Endodermal cell (in vitro differentiated cells): Measurements from ENCODE around the gene GIT1. TPM values are rescaled to one million over a fixed set of nuclear protein-coding genes. Genes with fewer than 3 reads are reported as not detected.

Experiments used
- DNase-seq: peaks from one replicate; pipeline ENCODE4 v3.0.0-alpha.2; 2017
- H3K27ac ChIP-seq: 2 replicates; pipeline ENCODE4 v1.5.1; 2013; ENCODE audit warnings: mild to moderate bottlenecking, low read depth, low read length, moderate library complexity
- H3K27me3 ChIP-seq: 2 replicates; pipeline ENCODE4 v1.6.1; 2013; ENCODE audit warnings: mild to moderate bottlenecking, low read length, moderate library complexity; ENCODE audit not compliant: insufficient read depth, control insufficient read depth, poor library complexity, severe bottlenecking
- H3K36me3 ChIP-seq: 2 replicates; pipeline ENCODE4 v1.7.0; 2013; ENCODE audit warnings: mild to moderate bottlenecking, low read length, moderate library complexity; ENCODE audit not compliant: control insufficient read depth, insufficient read depth
- H3K4me1 ChIP-seq: one replicate; pipeline ENCODE4 v1.7.0; 2013; ENCODE audit warnings: low read length; ENCODE audit not compliant: control insufficient read depth, insufficient read depth
- H3K4me3 ChIP-seq: 2 replicates; pipeline ENCODE4 v1.5.1; 2013; ENCODE audit warnings: mild to moderate bottlenecking, low read length, moderate library complexity
- H3K9ac ChIP-seq: 2 replicates; pipeline ENCODE4 v1.6.1; 2013; ENCODE audit warnings: mild to moderate bottlenecking, low read length, moderate library complexity; ENCODE audit not compliant: poor library complexity, severe bottlenecking; ENCODE audit errors: extremely low read depth
- H3K9me3 ChIP-seq: 2 replicates; pipeline ENCODE4 v1.6.1; 2013; ENCODE audit warnings: mild to moderate bottlenecking, low read length, moderate library complexity; ENCODE audit not compliant: control insufficient read depth
- H3K27ac Mint-ChIP-seq: 2 replicates; pipeline ENCODE4 v1.8.0; 2020; ENCODE audit warnings: mixed read lengths
- H3K27me3 Mint-ChIP-seq: 2 replicates; pipeline ENCODE4 v1.8.0; 2021; ENCODE audit warnings: mild to moderate bottlenecking, mixed read lengths; ENCODE audit not compliant: insufficient read depth
- H3K36me3 Mint-ChIP-seq: 2 replicates; pipeline ENCODE4 v1.8.0; 2020; ENCODE audit warnings: low read depth, mixed read lengths
- H3K4me1 Mint-ChIP-seq: 2 replicates; pipeline ENCODE4 v1.8.0; 2020; ENCODE audit warnings: mixed read lengths
- H3K4me3 Mint-ChIP-seq: 2 replicates; pipeline ENCODE4 v1.8.0; 2020; ENCODE audit warnings: mild to moderate bottlenecking, moderate library complexity, mixed read lengths
- H3K9me3 Mint-ChIP-seq: 2 replicates; pipeline ENCODE4 v1.8.0; 2020; ENCODE audit warnings: mild to moderate bottlenecking, mixed read lengths
- WGBS, 2 experiments: methylation state at CpG; one replicate each; pipeline versions ENCODE4 v1.1.5 to v1.1.7; 2013; ENCODE audit warnings: missing lambda C conversion rate in 2 of 2, mixed read lengths in 1 of 2; ENCODE audit not compliant: insufficient coverage in 1 of 2, insufficient read length in 1 of 2; 5-methylcytosine and 5-hydroxymethylcytosine counted together
- total RNA-seq, 2 donors: library from RNA; stranded (reverse); fragmentation: NEBNext Ultra II Directional in 1 of 2; extraction: Animal tissue kit (Norgen Biotek cat#: 25700) in 1 of 2; gene quantifications; 2 replicates in 1 of 2; 3 replicates in 1 of 2; pipeline ENCODE4 v1.2.1, GENCODE V29; 2021
- TF ChIP-seq, protein P1 (sequence below): fragments of 200-600 bp; sonication (generic); conservative IDR thresholded peaks from 2 replicates; pipeline ENCODE4 v1.5.0; 2021; ENCODE audit warnings: antibody characterized with exemption, mild to moderate bottlenecking

The GIT1 gene
- total RNA-seq, 2 donors from 2014 or later = 45.0 to 61.8 TPM

DNA sequence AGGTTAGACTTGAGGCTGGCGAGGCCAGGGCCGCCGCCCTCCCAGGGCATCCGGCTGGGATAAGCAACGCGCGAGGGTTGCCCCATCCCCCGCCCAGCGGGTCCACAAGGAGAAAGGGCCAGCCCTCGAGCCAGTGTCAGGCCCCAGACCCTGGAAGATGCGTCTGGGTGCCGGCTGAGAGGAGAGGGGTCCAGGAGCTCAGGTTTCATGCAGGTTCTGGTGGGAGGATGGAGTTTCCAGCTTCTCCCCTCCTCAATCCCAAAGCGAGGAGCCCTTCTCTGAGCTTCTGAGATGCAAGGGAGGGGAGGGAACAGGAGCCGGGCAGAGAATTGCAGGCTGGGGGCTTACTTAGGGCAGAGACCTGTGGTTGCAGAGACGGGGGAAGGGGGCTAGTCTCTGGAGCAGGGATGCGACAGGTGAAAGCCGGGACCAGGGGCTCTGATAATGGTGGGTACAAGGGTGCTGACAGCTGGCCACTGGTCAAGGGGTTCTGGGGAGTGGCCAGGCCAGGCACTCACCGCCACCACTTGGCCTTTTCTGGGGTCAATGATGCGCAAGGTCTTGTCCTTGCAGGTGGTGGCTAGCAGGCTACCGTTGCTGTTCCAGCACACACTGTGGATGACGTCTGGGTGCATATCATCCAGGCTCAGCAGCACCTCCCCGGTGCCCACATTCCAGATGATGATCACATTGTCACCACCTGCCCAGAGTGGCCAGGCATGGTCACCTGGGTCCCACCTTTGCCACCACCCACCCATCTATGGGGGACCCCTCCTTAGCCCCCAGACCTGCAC lies 29.0 kb upstream of the GIT1 start:
- peaks cover 6% of the 10 kb centered on the region for H3K4me1 Mint-ChIP-seq
- H3K4me3 ChIP-seq = no peak overlapping the region

DNA sequence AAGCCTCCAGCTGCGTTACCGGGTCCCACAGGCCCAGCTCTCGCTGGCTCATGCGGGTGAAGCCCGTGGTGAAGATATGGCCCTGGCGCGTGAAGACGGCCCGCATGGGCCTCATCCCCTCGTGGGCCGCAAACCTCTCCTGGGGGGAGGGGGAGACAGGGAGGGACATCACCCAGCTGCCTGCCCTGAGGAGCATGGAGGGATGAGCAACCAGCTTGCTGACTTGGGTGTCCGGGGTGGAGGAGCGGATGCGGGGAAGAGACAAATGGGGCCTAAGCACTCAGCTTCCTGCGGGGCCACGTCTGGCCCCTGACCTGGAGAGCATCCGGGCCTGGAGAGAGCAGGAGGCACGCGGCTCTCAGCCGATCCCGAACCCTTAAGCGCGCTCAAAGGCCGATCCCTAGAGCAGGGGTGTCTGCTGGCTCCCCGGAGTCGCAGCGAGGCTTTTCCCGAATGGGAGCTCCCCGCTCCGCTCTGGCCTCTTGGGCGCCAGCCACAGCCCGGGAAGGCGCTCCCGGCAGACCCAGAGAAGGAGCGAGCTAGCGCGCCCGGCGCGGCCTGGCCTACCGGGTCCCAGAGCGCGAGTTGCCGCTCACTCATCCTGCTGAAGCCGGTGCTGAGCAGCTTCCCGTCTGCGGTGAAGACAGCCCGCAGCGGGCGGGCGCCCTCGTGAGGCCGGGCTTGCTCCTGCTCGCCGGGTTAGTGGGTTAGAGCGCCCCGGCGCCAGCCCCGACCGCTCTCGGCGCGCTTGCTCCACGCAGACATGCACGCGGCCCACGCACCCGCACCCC lies 28.2 kb upstream of the GIT1 start:
- Histone ChIP-seq H3K4me3 (no peak overlapping the region), H3K4me1 (no peaks in the 10 kb centered on the region), H3K9ac (no peak overlapping the region), H3K9me3 (no peaks in the 10 kb centered on the region), H3K36me3 (no peaks in the 10 kb centered on the region), H3K27me3 (peaks cover 97% of the 10 kb centered on the region), H3K27ac (no peak overlapping the region)
- peaks cover 97% of the 10 kb centered on the region for H3K27me3 Mint-ChIP-seq
- no peak overlapping the region for H3K4me3 Mint-ChIP-seq
- H3K9me3 Mint-ChIP-seq = no peaks in the 10 kb centered on the region
- peak; percentile 96 for DNase-seq
- H3K36me3 Mint-ChIP-seq = no peaks in the 10 kb centered on the region
- no peak overlapping the region for H3K27ac Mint-ChIP-seq
- TF ChIP-seq, protein P1, sequence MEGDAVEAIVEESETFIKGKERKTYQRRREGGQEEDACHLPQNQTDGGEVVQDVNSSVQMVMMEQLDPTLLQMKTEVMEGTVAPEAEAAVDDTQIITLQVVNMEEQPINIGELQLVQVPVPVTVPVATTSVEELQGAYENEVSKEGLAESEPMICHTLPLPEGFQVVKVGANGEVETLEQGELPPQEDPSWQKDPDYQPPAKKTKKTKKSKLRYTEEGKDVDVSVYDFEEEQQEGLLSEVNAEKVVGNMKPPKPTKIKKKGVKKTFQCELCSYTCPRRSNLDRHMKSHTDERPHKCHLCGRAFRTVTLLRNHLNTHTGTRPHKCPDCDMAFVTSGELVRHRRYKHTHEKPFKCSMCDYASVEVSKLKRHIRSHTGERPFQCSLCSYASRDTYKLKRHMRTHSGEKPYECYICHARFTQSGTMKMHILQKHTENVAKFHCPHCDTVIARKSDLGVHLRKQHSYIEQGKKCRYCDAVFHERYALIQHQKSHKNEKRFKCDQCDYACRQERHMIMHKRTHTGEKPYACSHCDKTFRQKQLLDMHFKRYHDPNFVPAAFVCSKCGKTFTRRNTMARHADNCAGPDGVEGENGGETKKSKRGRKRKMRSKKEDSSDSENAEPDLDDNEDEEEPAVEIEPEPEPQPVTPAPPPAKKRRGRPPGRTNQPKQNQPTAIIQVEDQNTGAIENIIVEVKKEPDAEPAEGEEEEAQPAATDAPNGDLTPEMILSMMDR = peak; percentile 89
- peaks cover 2% of the 10 kb centered on the region for H3K4me1 Mint-ChIP-seq
- WGBS, 2 experiments = 22 to 28% methylated on average over 46 to 68 of the region's 68 CpGs

More for the DNA sequence above, 29.0 kb upstream of the GIT1 start:
- no peaks in the 10 kb centered on the region for H3K36me3 ChIP-seq
- H3K4me1 ChIP-seq = peaks cover 2% of the 10 kb centered on the region
- TF ChIP-seq, protein P1 = peak; percentile 44
- Mint-ChIP-seq H3K9me3 (no peaks in the 10 kb centered on the region), H3K27ac (no peak overlapping the region), H3K4me3 (no peak overlapping the region), H3K27me3 (peaks cover 99% of the 10 kb centered on the region), H3K36me3 (no peaks in the 10 kb centered on the region)
- DNase-seq = no peak
- WGBS, 2 experiments = 59 to 71% methylated on average over 10 to 22 of the region's 22 CpGs
- H3K9ac ChIP-seq = no peak overlapping the region
- peaks cover 100% of the 10 kb centered on the region for H3K27me3 ChIP-seq
- H3K9me3 ChIP-seq = no peaks in the 10 kb centered on the region
- H3K27ac ChIP-seq = no peak overlapping the region

DNA sequence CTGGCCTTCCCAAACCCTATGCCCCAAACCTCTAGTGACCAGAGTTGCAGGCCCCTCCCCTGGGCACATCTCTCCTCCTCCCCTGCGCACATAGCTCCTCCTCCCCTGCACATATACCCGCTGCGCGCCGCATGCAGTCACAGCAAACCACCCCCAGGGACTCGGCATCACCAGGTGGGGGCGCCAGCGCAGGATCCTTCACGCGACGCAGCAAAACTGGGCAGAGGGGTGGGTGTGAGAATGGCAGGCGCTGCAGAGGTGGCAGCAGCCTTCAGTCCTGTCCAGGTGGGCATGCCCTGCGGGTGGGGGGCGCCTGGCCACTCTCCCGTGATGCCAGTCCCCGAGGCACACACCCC lies 27.7 kb upstream of the GIT1 start:
- H3K4me3 ChIP-seq = no peak overlapping the region
- 11 to 17% methylated on average over 3 to 16 of the region's 16 CpGs for WGBS, 2 experiments

More for the DNA sequence above, 27.7 kb upstream of the GIT1 start:
- Histone ChIP-seq H3K9ac (no peak overlapping the region), H3K4me1 (no peaks in the 10 kb centered on the region), H3K27ac (no peak overlapping the region), H3K9me3 (no peaks in the 10 kb centered on the region), H3K27me3 (peaks cover 91% of the 10 kb centered on the region), H3K36me3 (no peaks in the 10 kb centered on the region)
- H3K36me3 Mint-ChIP-seq = no peaks in the 10 kb centered on the region
- peaks cover 1% of the 10 kb centered on the region for H3K9me3 Mint-ChIP-seq
- H3K4me3 Mint-ChIP-seq = no peak overlapping the region
- H3K4me1 Mint-ChIP-seq = peaks cover 2% of the 10 kb centered on the region
- TF ChIP-seq, protein P1 = peak; percentile 76
- H3K27ac Mint-ChIP-seq = no peak overlapping the region
- DNase-seq = peak; percentile 96
- peaks cover 98% of the 10 kb centered on the region for H3K27me3 Mint-ChIP-seq
